K562 (cell line): ENCODE measurements around the gene ABCA3. TPM values are rescaled to one million over a fixed set of nuclear protein-coding genes. Genes with fewer than 3 reads are reported as not detected.

ENCODE experiments used
- ATAC-seq: fragments of 200-7000 bp; cut with Tn5 transposase; 3 replicates; pipeline ENCODE4 v1.9.1; 2020; ENCODE audit warnings: moderate library complexity
- BruUV-seq: library from RNA; stranded (reverse); fragments of 400-500 nt; replicated peaks from 2 replicates; lab custom pipeline; 2021; lab: Mats Ljungman, UMichigan
- CTCF ChIA-PET: fragments of 300-600 bp; formaldehyde crosslinking; extraction: SDS; loops from one replicate; lab custom pipeline; 2021; ENCODE audit warnings: low intra/inter-chr PET ratio; lab: Yijun Ruan, JAX
- POLR2A ChIA-PET: fragments of 300-600, 350-650 bp; sonication (Branson Sonifier 250); formaldehyde crosslinking; extraction: SDS; loops from one replicate; lab custom pipeline; 2021; ENCODE audit warnings: antibody characterized with exemption, inconsistent platforms; lab: Yijun Ruan, JAX
- DNase-seq, 4 experiments: peaks; one replicate each; pipeline versions ENCODE4 v3.0.0 to v3.0.0-alpha.2; 2011 to 2018; ENCODE audit warnings: low spot score in 3 of 4, mixed read lengths in 3 of 4; ENCODE audit errors: extremely low read depth in 1 of 4
- FAIRE-seq: peaks from 2 replicates; lab custom pipeline; 2011; peaks lifted over from hg19 to GRCh38; lab: Jason Lieb, UNC
- H2AFZ ChIP-seq: 2 replicates; pipeline ENCODE4 v1.6.0; 2011; ENCODE audit warnings: low read depth, low read length, control low read depth, inconsistent platforms
- H3K27ac ChIP-seq: fragments of 200-600 bp; 3 replicates; pipeline ENCODE4 v1.8.0; 2011; ENCODE audit warnings: low read depth, mild to moderate bottlenecking, control low read depth, inconsistent platforms, low read length, moderate library complexity, mixed read lengths; ENCODE audit errors: extremely low read depth
- H3K27me3 ChIP-seq, 2 experiments: fragments of 300-600 bp in 1 of 2; 2 replicates in 1 of 2; 3 replicates in 1 of 2; pipeline versions ENCODE4 v1.6.0 to v1.8.0; 2011; ENCODE audit warnings: inconsistent platforms in 2 of 2, low read length in 2 of 2, mild to moderate bottlenecking in 1 of 2, mixed read lengths in 1 of 2, moderate library complexity in 1 of 2; ENCODE audit not compliant: control insufficient read depth in 2 of 2, insufficient read depth in 2 of 2
- H3K36me3 ChIP-seq: fragments of 300-600 bp; 3 replicates; pipeline ENCODE4 v1.8.0; 2011; ENCODE audit warnings: mild to moderate bottlenecking, low read length, inconsistent platforms; ENCODE audit not compliant: control insufficient read depth, insufficient read depth
- H3K4me1 ChIP-seq, 2 experiments: fragments of 200-600 bp in 1 of 2; replicated peaks in 1 of 2; 2 replicates in 1 of 2; 3 replicates in 1 of 2; pipeline versions ENCODE4 v1.5.1 to v1.8.0; 2011; ENCODE audit warnings: inconsistent platforms in 2 of 2, low read length in 2 of 2, mild to moderate bottlenecking in 1 of 2, mixed read lengths in 1 of 2, moderate library complexity in 1 of 2; ENCODE audit not compliant: control insufficient read depth in 2 of 2, insufficient read depth in 2 of 2
- H3K4me2 ChIP-seq: 2 replicates; pipeline ENCODE4 v1.6.1; 2011; ENCODE audit warnings: low read length, control low read depth, inconsistent platforms, mixed read lengths; ENCODE audit not compliant: insufficient read depth
- H3K4me3 ChIP-seq: fragments of 200-600 bp; sonication (generic), shearing (Covaris generic); 2 replicates; pipeline ENCODE4 v1.5.1; 2016; ENCODE audit warnings: control low read depth, inconsistent platforms
- H3K79me2 ChIP-seq: fragments of 200-600 bp; 3 replicates; pipeline ENCODE4 v1.8.0; 2011; ENCODE audit warnings: low read length, inconsistent platforms; ENCODE audit not compliant: control insufficient read depth, insufficient read depth
- H3K9ac ChIP-seq, 2 experiments: 2 replicates each; pipeline versions ENCODE4 v1.6.0 to v1.6.1; 2011; ENCODE audit warnings: low read depth in 2 of 2, low read length in 2 of 2, control low read depth in 1 of 2, inconsistent platforms in 1 of 2, mild to moderate bottlenecking in 1 of 2, mixed read lengths in 1 of 2; ENCODE audit not compliant: insufficient read depth in 1 of 2
- H3K9me1 ChIP-seq: one replicate; pipeline ENCODE4 v1.6.0; 2011; ENCODE audit warnings: inconsistent platforms, mild to moderate bottlenecking, low read length, moderate library complexity; ENCODE audit not compliant: control insufficient read depth, insufficient read depth
- H3K9me3 ChIP-seq: replicated peaks from 2 replicates; pipeline ENCODE4 v1.5.1; 2011; ENCODE audit warnings: low read depth, low read length, inconsistent platforms; ENCODE audit not compliant: control insufficient read depth, insufficient read depth
- H4K20me1 ChIP-seq: replicated peaks from 2 replicates; pipeline ENCODE4 v1.6.1; 2011; ENCODE audit warnings: low read length, inconsistent platforms, mixed read lengths; ENCODE audit not compliant: control insufficient read depth, insufficient read depth
- XRCC4 ChIP-seq: IDR thresholded peaks from one replicate; pipeline ENCODE4 v1.6.1; 2011; ENCODE audit not compliant: insufficient read depth, insufficient read length; ENCODE audit errors: extremely low read depth
- ZNF79 ChIP-seq: fragments of 250-450 bp; sonication (Bioruptor Pico); IDR thresholded peaks from 2 replicates; pipeline ENCODE4 v1.4.0; 2020; ENCODE audit warnings: low read depth, mild to moderate bottlenecking, moderate library complexity
- WGBS: fragments of 100-300 bp; shearing (Covaris generic); methylation state at CpG from one replicate; pipeline ENCODE4 v1.1.6; 2016; ENCODE audit warnings: low coverage, mixed read lengths; ENCODE audit not compliant: insufficient coverage; ENCODE audit errors: missing lambda C conversion rate; 5-methylcytosine and 5-hydroxymethylcytosine counted together
- in situ Hi-C: fragments of 300-500 bp; cut with MboI; formaldehyde crosslinking; loops from 4 replicates; pipeline ENCODE4 v1.15.0; 2018; ENCODE audit warnings: inconsistent platforms, mixed read lengths
- intact Hi-C: fragments of 100-400 bp; cut with micrococcal nuclease; formaldehyde crosslinking; loops from 2 replicates; pipeline ENCODE4 v1.14.2; 2022
- polyA plus RNA-seq, 8 experiments: library from polyadenylated mRNA; depleted of rRNA in 4 of 8; stranded (reverse) in 5 of 8; unstranded in 3 of 8; fragments of >200 nt; fragmentation: Nextera tagmentation in 2 of 8; fragmentation: Illumina TruSeq in 1 of 8; extraction: Ambion mirVana in 2 of 8; extraction: Trizol in 1 of 8; gene quantifications; 2 replicates each; pipeline versions ENCODE4 v1.2.1 to v1.2.3, GENCODE V29; 2011 to 2014; ENCODE audit warnings: inconsistent platforms in 1 of 8, missing spikeins in 1 of 8
- total RNA-seq, 7 experiments: library from RNA; depleted of rRNA in 6 of 7; stranded (reverse); fragments of >200 nt in 6 of 7; fragmentation: Illumina TruSeq in 2 of 7; extraction: Trizol in 2 of 7; gene quantifications; 2 replicates each; pipeline versions ENCODE4 v1.2.1 to v1.2.3, GENCODE V29; 2011 to 2021; ENCODE audit warnings: low replicate concordance in 1 of 7
- TF ChIP-seq, protein P1 (sequence below): sonication (generic); formaldehyde crosslinking; IDR thresholded peaks from 2 replicates; pipeline ENCODE4 v1.8.0; 2022; ENCODE audit warnings: mild to moderate bottlenecking, missing genetic modification reagents

The ABCA3 gene
- total and polyA plus RNA-seq, 9 of the 15 experiments (the other 6 are each of a cell fraction or from before 2014, with no cell fraction given): 0.66 to 23.7 (median 6.9) TPM

DNA sequence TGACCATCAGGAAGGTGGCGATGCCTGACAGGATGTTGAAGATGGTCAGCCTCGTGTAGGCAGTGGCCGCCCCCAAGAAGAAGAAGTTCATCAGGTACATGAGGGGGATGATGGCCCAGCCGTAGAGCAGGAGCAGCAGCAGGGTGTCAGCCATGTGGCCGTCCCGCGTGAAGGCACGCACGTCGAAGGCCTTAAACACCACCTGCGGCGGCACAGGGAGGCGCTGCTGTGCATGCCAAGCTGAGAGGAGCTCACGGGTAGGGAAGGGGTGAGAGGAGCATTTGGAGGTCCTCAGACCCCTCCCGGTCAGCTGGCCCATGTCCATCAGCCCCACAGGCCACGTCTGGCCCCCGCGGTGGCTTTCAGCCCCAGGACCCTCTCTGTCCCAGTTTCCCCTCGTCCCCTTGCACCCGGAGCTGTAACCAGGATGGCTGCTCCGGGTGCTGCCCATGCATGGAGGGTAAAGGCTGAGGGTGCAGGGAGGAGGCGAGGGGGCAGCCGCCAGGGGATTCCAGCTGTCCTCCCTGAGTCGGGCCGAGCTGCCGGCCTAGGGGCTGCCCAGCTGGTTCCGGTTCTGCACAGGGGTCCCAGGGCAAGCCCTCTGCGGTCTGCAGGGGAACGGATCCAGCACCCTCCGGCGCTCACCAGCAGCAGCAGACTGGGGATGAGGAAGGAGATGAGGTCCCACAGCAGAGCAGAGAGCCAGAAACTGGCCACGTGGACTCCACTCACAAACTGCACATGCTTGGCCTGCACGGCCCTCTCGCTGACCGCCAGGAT, 55.5 kb downstream of the ABCA3 start:
- Histone ChIP-seq H3K4me1 (peaks cover 0 to 8% of the 10 kb centered on the region in 2 experiments; a peak in 1 of 5 replicates), H3K36me3 (peaks cover 53% of the 10 kb centered on the region; the same call in 2 of the 3 replicates), H3K9me3 (no peaks in the 10 kb centered on the region), H3K27me3 (no peaks in the 10 kb centered on the region), H2AFZ (no peak overlapping the region), H3K4me2 (no peak overlapping the region), H3K79me2 (no peaks in the 10 kb centered on the region), H3K9ac (no peak overlapping the region; a peak in 1 of 4 replicates), H3K4me3 (no peak overlapping the region), H3K27ac (no peak overlapping the region), H3K9me1 (no peaks in the 10 kb centered on the region), H4K20me1 (no peaks in the 10 kb centered on the region)
- 89% methylated on average over 30 of the region's 35 CpGs for WGBS
- DNase-seq (no peak), ATAC-seq (no peak), FAIRE-seq (no peak)
- intact Hi-C loops (no loop called here), in situ Hi-C loops (no loop called here)
- TF ChIP-seq ZNF79 (CRISPR knock-in tag) (no peak), XRCC4 (no peak)
- TF ChIP-seq, protein P1, sequence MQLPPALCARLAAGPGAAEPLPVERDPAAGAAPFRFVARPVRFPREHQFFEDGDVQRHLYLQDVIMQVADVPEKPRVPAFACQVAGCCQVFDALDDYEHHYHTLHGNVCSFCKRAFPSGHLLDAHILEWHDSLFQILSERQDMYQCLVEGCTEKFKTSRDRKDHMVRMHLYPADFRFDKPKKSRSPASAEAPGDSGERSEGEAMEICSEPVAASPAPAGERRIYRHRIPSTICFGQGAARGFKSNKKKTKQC: no peak
- ChIA-PET CTCF (no interaction called here), POLR2A (interaction anchor here (1.2 kb wide), 1 partner anchor 9 kb away, joined by 3 read pairs; no protein-coding TSS in a partner anchor)
- no TSS peak for BruUV-seq
